ENCODE data around the gene FARP2. TPM values are rescaled to one million over a fixed set of nuclear protein-coding genes. Genes with fewer than 3 reads are reported as not detected.
A peak's percentile ranks its signal among the peaks of the same experiment; 100 is the strongest.

FARP2 gene
- total and polyA plus RNA-seq, 2 of the 13 experiments (the other 11 are each of a cell fraction or from before 2014, with no cell fraction given): 28.0 to 45.4 TPM

DNA sequence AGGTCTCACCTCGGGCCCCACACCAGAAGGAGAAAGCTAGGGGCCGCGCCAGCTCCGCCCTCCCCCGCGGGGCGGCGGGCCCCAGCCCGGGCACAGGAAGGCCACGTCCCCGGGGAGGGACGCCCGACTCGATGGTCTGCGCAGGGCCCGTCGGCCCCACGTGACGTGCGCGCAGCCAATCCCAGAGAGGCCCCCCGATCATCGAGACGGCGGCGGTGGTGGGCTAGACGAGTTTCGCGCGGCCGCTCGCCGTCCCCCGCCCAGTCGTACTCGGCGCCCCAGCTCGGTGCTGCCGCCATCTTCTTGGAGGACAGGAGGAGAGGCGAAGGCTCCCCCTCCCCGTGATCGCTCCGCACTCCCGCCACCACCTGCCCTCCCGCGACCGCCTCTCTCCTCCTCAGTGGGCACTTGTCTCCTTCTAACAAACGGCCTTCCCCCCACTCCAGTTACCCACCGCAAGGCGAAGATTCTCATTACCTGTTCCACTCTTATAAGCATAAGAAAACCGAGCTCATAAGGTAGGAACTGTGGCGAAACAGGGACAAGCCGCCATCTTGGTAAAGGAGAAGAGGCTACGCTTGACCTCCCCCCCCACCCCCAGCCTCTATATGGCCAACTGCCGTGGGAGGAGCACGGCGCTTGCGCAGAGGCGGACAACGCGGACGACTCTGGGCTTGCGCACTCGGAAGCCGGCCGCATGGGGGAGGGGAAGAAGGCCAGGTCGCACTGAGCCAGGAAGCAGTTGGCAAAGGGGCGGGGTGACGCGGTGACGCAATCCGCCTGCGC lies 40.8 kb upstream of the FARP2 start, which contains the start of gene HDLBP (continued):
- TF ChIP-seq ZNF589 (CRISPR knock-in tag; conservative IDR thresholded peaks at IDR 0.05): peak; percentile 49; the same call in 1 of the 2 replicates
- TF ChIP-seq, protein P1, sequence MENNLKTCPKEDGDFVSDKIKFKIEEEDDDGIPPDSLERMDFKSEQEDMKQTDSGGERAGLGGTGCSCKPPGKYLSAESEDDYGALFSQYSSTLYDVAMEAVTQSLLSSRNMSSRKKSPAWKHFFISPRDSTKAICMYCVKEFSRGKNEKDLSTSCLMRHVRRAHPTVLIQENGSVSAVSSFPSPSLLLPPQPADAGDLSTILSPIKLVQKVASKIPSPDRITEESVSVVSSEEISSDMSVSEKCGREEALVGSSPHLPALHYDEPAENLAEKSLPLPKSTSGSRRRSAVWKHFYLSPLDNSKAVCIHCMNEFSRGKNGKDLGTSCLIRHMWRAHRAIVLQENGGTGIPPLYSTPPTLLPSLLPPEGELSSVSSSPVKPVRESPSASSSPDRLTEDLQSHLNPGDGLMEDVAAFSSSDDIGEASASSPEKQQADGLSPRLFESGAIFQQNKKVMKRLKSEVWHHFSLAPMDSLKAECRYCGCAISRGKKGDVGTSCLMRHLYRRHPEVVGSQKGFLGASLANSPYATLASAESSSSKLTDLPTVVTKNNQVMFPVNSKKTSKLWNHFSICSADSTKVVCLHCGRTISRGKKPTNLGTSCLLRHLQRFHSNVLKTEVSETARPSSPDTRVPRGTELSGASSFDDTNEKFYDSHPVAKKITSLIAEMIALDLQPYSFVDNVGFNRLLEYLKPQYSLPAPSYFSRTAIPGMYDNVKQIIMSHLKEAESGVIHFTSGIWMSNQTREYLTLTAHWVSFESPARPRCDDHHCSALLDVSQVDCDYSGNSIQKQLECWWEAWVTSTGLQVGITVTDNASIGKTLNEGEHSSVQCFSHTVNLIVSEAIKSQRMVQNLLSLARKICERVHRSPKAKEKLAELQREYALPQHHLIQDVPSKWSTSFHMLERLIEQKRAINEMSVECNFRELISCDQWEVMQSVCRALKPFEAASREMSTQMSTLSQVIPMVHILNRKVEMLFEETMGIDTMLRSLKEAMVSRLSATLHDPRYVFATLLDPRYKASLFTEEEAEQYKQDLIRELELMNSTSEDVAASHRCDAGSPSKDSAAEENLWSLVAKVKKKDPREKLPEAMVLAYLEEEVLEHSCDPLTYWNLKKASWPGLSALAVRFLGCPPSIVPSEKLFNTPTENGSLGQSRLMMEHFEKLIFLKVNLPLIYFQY (CRISPR knock-in tag; IDR thresholded peaks at IDR 0.05; ENCODE audit: borderline replicate concordance): peak; percentile 59; the same call in 1 of the 2 replicates
- TF ChIP-seq, protein P2, sequence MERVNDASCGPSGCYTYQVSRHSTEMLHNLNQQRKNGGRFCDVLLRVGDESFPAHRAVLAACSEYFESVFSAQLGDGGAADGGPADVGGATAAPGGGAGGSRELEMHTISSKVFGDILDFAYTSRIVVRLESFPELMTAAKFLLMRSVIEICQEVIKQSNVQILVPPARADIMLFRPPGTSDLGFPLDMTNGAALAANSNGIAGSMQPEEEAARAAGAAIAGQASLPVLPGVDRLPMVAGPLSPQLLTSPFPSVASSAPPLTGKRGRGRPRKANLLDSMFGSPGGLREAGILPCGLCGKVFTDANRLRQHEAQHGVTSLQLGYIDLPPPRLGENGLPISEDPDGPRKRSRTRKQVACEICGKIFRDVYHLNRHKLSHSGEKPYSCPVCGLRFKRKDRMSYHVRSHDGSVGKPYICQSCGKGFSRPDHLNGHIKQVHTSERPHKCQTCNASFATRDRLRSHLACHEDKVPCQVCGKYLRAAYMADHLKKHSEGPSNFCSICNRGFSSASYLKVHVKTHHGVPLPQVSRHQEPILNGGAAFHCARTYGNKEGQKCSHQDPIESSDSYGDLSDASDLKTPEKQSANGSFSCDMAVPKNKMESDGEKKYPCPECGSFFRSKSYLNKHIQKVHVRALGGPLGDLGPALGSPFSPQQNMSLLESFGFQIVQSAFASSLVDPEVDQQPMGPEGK (CRISPR knock-in tag; IDR thresholded peaks at IDR 0.05): peak; percentile 95
- TF ChIP-seq, protein P3, sequence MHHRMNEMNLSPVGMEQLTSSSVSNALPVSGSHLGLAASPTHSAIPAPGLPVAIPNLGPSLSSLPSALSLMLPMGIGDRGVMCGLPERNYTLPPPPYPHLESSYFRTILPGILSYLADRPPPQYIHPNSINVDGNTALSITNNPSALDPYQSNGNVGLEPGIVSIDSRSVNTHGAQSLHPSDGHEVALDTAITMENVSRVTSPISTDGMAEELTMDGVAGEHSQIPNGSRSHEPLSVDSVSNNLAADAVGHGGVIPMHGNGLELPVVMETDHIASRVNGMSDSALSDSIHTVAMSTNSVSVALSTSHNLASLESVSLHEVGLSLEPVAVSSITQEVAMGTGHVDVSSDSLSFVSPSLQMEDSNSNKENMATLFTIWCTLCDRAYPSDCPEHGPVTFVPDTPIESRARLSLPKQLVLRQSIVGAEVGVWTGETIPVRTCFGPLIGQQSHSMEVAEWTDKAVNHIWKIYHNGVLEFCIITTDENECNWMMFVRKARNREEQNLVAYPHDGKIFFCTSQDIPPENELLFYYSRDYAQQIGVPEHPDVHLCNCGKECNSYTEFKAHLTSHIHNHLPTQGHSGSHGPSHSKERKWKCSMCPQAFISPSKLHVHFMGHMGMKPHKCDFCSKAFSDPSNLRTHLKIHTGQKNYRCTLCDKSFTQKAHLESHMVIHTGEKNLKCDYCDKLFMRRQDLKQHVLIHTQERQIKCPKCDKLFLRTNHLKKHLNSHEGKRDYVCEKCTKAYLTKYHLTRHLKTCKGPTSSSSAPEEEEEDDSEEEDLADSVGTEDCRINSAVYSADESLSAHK (CRISPR knock-in tag; IDR thresholded peaks at IDR 0.05; ENCODE audit: borderline replicate concordance): no peak
- peak; percentile 98 for TF ChIP-seq ERF (CRISPR knock-in tag; IDR thresholded peaks at IDR 0.05)
- TF ChIP-seq, protein P4, sequence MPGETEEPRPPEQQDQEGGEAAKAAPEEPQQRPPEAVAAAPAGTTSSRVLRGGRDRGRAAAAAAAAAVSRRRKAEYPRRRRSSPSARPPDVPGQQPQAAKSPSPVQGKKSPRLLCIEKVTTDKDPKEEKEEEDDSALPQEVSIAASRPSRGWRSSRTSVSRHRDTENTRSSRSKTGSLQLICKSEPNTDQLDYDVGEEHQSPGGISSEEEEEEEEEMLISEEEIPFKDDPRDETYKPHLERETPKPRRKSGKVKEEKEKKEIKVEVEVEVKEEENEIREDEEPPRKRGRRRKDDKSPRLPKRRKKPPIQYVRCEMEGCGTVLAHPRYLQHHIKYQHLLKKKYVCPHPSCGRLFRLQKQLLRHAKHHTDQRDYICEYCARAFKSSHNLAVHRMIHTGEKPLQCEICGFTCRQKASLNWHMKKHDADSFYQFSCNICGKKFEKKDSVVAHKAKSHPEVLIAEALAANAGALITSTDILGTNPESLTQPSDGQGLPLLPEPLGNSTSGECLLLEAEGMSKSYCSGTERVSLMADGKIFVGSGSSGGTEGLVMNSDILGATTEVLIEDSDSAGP (CRISPR knock-in tag; IDR thresholded peaks at IDR 0.05; ENCODE audit: borderline replicate concordance): peak; percentile 94
- TF ChIP-seq SALL2 (CRISPR knock-in tag; IDR thresholded peaks at IDR 0.05): 0 out of 2 replicates have a peak, but pooled peaks have one; percentile 41
- peak; percentile 73; the same call in 1 of the 2 replicates for TF ChIP-seq REPIN1 (CRISPR knock-in tag; IDR thresholded peaks at IDR 0.05; ENCODE audit: borderline replicate concordance, low read depth)
- TF ChIP-seq, protein P5, sequence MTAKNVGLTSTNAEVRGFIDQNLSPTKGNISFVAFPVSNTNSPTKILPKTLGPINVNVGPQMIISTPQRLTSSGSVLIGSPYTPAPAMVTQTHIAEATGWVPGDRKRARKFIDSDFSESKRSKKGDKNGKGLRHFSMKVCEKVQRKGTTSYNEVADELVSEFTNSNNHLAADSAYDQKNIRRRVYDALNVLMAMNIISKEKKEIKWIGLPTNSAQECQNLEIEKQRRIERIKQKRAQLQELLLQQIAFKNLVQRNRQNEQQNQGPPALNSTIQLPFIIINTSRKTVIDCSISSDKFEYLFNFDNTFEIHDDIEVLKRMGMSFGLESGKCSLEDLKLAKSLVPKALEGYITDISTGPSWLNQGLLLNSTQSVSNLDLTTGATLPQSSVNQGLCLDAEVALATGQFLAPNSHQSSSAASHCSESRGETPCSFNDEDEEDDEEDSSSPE (CRISPR knock-in tag; IDR thresholded peaks at IDR 0.05): peak; percentile 90
- no peak for TF ChIP-seq CBX2 (IDR thresholded peaks at IDR 0.05; ENCODE audit: low read depth, low read length)
- no peak; the same call in 1 of the 2 replicates for TF ChIP-seq CBX2 (CRISPR knock-in tag; IDR thresholded peaks at IDR 0.05; ENCODE audit: low read depth)
- TF ChIP-seq, protein P6, sequence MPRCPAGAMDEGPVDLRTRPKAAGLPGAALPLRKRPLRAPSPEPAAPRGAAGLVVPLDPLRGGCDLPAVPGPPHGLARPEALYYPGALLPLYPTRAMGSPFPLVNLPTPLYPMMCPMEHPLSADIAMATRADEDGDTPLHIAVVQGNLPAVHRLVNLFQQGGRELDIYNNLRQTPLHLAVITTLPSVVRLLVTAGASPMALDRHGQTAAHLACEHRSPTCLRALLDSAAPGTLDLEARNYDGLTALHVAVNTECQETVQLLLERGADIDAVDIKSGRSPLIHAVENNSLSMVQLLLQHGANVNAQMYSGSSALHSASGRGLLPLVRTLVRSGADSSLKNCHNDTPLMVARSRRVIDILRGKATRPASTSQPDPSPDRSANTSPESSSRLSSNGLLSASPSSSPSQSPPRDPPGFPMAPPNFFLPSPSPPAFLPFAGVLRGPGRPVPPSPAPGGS (CRISPR knock-in tag; IDR thresholded peaks at IDR 0.05): peak; percentile 81
- TF ChIP-seq, protein P7, sequence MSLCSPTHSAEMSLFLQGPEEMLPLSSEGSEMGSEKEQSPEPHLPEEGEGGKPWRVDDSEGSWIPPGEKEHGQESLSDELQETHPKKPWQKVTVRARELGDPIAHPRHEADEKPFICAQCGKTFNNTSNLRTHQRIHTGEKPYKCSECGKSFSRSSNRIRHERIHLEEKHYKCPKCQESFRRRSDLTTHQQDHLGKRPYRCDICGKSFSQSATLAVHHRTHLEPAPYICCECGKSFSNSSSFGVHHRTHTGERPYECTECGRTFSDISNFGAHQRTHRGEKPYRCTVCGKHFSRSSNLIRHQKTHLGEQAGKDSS (CRISPR knock-in tag; IDR thresholded peaks at IDR 0.05; ENCODE audit: borderline replicate concordance, low read depth): peak; percentile 95; the same call in 1 of the 2 replicates

Data from HepG2 (cell line).